Mononuclear cell (primary cell): ENCODE results near the gene CENPE. TPM values are rescaled to one million over a fixed set of nuclear protein-coding genes. Genes with fewer than 3 reads are reported as not detected.
"Not testable (repeated sequence)": the region's sequence is repeated elsewhere in the genome, so short reads cannot be mapped to it uniquely, and the experiment has no call there.

Source experiments
- H3K27me3 ChIP-seq: 2 replicates; pipeline ENCODE4 v1.6.0; 2011; ENCODE audit warnings: low read length, control low read depth; ENCODE audit not compliant: insufficient read depth
- H3K4me1 ChIP-seq: 2 replicates; pipeline ENCODE4 v1.5.1; 2011; ENCODE audit warnings: mild to moderate bottlenecking, low read length, control low read depth; ENCODE audit not compliant: insufficient read depth
- H3K4me3 ChIP-seq: 2 replicates; pipeline ENCODE4 v1.5.1; 2011; ENCODE audit warnings: mild to moderate bottlenecking, low read length, moderate library complexity
- H3K9me3 ChIP-seq: 2 replicates; pipeline ENCODE4 v1.5.1; 2011; ENCODE audit warnings: low read depth, mild to moderate bottlenecking, control low read depth, low read length
- total RNA-seq: library from RNA; depleted of rRNA; stranded (reverse); fragments of >200 nt; gene quantifications from one replicate; pipeline ENCODE4 v1.2.3, GENCODE V29; 2012

CENPE gene, protein sequence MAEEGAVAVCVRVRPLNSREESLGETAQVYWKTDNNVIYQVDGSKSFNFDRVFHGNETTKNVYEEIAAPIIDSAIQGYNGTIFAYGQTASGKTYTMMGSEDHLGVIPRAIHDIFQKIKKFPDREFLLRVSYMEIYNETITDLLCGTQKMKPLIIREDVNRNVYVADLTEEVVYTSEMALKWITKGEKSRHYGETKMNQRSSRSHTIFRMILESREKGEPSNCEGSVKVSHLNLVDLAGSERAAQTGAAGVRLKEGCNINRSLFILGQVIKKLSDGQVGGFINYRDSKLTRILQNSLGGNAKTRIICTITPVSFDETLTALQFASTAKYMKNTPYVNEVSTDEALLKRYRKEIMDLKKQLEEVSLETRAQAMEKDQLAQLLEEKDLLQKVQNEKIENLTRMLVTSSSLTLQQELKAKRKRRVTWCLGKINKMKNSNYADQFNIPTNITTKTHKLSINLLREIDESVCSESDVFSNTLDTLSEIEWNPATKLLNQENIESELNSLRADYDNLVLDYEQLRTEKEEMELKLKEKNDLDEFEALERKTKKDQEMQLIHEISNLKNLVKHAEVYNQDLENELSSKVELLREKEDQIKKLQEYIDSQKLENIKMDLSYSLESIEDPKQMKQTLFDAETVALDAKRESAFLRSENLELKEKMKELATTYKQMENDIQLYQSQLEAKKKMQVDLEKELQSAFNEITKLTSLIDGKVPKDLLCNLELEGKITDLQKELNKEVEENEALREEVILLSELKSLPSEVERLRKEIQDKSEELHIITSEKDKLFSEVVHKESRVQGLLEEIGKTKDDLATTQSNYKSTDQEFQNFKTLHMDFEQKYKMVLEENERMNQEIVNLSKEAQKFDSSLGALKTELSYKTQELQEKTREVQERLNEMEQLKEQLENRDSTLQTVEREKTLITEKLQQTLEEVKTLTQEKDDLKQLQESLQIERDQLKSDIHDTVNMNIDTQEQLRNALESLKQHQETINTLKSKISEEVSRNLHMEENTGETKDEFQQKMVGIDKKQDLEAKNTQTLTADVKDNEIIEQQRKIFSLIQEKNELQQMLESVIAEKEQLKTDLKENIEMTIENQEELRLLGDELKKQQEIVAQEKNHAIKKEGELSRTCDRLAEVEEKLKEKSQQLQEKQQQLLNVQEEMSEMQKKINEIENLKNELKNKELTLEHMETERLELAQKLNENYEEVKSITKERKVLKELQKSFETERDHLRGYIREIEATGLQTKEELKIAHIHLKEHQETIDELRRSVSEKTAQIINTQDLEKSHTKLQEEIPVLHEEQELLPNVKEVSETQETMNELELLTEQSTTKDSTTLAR (N-terminal part only)
- 3.7 TPM for total RNA-seq

DNA sequence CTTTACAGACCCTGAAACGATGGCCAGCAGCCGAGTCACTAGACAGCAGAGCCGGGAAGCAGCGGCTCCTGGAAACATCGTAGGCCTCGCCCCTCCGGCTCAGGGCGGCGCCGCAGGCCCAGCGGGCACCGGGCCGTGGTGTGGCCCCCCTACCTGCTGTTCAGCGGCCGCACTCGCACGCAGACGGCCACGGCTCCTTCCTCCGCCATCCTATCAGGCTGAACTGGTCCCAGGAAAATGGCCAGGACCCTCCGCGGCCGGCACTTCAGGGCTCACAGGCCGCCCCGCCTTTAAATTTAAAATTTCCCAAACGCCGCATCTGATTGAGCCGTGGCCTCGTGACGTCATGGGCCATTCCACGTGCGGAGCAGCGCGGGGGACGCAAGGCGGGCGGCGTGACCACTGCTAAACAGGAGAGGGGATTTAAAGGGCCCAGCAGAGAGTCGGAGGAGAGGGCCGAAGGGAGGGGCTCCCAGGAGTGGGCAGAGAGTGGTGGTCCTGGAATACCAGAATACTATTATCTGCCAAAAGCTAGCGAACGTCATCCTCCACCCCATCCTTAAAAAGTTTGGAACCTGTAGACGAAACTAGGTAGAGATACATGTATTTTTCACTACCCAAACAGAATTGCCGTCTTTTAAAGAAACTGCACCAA is at the start of gene CENPE:
CENPE (minus strand) TSS at position 233 of the 655 bp plus-strand sequence; CDS start at position 209, 24 bp downstream.
- peaks cover 17% of the 10 kb centered on the region for H3K4me1 ChIP-seq
- H3K4me3 ChIP-seq = peak within 1 kb of the TSS; percentile 74
- peaks cover 6% of the 10 kb centered on the region for H3K27me3 ChIP-seq
- H3K9me3 ChIP-seq = no peaks in the 10 kb centered on the region

DNA sequence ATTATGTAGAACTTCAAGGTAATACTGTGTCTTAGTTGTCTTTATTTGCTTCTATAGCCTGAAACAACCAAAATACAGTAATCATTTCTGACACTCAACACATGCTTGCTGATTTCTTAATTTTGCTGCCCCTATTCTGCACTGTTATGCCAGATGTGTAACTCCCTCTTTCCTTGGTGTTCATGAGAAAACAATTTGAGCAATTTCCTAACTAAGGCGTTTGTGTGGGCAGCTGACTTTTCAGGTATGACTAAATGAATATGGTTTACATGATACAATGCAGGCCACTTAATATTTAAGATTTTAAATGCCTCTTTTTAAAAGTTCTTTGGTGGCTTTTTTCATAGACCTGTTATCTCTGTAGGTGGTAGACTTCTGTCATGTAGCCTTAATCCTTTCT is 46.1 kb upstream of the CENPE start:
- H3K9me3 ChIP-seq = no peaks in the 10 kb centered on the region
- no peaks in the 10 kb centered on the region for H3K27me3 ChIP-seq
- H3K4me3 ChIP-seq = no peak overlapping the region
- H3K4me1 ChIP-seq = no peaks in the 10 kb centered on the region

DNA sequence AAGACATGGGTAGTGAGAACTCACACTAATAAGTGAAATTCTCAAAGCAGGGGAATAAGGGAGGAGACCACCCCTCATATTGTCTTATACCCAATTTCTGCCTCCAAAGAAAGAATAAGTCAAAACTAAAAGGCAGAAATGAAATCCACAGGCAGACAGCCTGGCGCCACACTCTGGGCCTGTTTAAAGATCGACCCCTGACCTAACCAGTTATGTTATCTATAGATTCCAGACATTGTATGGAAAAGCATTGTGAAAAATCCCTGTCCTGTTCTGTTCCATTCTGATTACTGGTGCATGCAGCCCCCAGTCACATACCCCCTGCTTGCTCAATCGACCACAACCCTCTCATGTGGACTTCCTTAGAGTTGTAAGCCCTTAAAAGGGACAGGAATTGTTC is 32.8 kb upstream of the CENPE start:
- H3K9me3 ChIP-seq, H3K4me1 ChIP-seq, H3K4me3 ChIP-seq, H3K27me3 ChIP-seq: not testable (repeated sequence)

DNA sequence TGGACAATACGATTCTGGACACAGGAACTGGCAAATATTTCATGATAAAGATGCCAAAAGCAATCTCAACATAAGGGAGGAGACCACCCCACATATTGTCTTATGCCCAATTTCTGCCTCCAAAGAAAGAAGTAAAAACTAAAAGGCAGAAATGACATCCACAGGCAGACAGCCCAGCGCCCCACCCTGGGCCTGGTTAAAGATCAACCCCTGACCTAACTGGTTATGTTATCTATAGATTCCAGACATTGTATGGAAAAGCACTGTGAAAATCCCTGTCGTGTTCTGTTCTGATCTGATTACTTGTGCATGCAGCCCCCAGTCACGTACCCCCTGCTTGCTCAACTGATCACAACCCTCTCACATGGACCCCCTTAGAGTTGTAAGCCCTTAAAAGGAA is 25.4 kb upstream of the CENPE start:
- not testable (repeated sequence) for H3K27me3 ChIP-seq, H3K4me1 ChIP-seq, H3K9me3 ChIP-seq, H3K4me3 ChIP-seq

DNA sequence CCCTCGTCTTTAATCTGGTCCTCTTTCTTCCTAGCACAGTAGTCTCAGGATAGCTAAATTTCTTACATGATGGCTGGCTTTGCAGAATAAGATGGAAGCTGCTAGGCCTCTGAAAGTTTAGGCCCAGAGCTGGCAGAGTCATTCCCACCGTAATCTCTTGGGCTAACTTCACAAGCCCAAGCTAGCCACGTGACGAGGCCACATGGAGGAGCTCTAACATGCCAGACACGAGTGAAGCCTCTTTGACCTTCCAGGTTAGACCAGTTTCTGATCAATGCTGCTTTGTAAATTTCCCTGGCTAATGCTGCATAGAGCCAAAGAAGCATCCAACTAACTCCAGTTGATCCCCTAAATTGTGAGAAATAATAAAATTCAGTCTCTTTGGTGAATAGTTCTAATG is 9.5 kb upstream of the CENPE start:
- no peak overlapping the region for H3K4me3 ChIP-seq
- H3K9me3 ChIP-seq = no peaks in the 10 kb centered on the region
- H3K4me1 ChIP-seq = no peaks in the 10 kb centered on the region
- H3K27me3 ChIP-seq = peaks cover 10% of the 10 kb centered on the region

DNA sequence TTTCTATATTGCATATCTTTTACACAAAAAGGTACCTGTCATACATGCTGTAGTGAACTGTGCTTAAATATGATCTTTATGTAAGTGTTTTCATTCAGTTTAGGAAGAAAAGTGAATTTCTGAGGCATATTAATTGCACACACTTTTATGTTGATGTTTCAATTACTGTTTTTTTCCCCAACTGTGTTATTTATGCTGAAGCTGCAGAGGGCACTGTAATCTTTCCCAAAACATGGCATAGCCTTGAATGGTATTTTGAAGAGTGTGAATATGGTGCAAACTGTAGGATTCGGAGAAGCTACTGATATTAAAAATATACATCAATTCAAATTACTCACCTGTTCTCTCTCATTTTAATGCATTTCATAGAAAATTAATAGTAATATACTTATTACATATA is 6.0 kb upstream of the CENPE start:
- H3K4me1 ChIP-seq = peaks cover under 1% of the 10 kb centered on the region
- H3K27me3 ChIP-seq = peaks cover 6% of the 10 kb centered on the region
- no peak overlapping the region for H3K4me3 ChIP-seq
- no peaks in the 10 kb centered on the region for H3K9me3 ChIP-seq

DNA sequence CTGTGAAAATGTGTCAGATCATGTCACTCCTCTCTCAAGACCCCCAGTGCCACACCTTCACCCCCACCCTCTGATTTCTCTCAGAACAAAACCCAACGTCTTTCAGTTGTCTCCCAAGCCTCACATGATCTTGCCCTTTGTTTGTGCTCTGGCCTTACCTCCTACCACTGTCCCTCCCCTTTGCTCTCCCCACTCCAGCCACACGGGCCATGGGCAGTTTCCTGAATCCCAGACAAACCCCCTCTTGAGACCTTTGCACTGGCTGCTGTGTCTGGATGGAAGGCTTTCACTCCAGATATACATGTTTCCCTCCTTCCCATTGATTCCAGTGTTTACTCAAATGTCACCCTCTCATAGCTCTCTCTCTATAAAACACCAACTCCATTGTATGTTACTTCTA is 3.6 kb upstream of the CENPE start:
- no peak overlapping the region for H3K4me3 ChIP-seq
- peaks cover 6% of the 10 kb centered on the region for H3K27me3 ChIP-seq
- no peaks in the 10 kb centered on the region for H3K9me3 ChIP-seq
- peaks cover 17% of the 10 kb centered on the region for H3K4me1 ChIP-seq

DNA sequence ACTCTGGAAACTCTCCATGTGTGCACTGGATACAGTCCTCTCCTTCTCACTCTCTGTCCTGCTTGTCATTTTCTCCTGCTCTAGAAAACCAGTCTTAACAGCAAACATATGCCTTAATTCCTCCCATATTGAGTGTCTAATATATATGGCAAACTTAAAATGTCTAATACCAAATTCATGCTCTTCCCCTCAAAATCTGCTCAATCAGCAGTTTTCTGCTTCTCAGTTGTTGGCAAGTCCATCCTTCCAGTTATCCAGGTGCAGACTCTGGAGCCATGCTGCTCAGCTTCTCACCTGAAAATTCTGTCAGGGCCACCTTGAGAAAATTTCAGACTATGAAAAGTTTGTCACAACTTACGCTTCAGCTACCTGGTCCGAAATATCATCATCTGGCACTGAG is 3.1 kb upstream of the CENPE start:
- Histone ChIP-seq H3K4me1 (peaks cover 17% of the 10 kb centered on the region), H3K27me3 (peaks cover 6% of the 10 kb centered on the region), H3K9me3 (no peaks in the 10 kb centered on the region), H3K4me3 (no peak overlapping the region)

DNA sequence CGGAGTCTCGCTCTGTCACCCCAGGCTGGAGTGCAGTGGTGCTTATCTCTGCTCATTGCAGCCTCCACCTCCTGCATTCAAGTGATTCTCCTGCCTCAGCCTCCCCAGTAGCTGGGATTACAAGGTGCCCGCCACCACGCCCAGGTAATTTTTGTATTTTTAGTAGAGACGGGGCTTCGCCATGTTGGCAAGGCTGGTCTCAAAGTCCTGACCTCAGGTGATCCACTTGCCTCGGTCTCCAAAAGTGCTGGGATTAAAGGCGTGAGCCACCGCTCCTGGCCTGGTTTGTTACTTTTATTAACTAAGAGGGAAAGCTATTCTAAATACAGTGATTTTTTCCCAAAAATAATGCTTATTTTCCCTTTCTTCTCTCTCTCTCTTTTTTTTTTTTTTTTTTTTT is 866 bp upstream of the CENPE start:
- H3K27me3 ChIP-seq = peaks cover 6% of the 10 kb centered on the region

DNA sequence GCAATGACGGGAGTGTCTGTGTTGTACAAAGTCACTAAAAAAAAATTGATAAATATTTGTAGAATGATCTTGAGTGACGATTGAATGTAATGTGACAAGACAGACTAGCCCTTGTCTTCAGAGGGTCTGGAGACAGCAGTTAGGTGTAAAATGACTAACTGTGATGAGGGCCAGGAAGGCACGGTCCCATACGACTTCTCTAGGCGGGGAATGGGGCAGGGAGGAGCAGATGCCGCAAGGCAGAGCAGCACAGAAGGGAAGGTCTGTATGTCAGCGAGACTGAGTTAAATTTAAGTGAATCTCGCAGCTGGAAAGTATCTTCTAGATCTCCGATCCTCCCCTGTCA is 405 bp downstream of the CENPE start:
- Histone ChIP-seq H3K27me3 (peaks cover 6% of the 10 kb centered on the region), H3K4me3 (peak overlapping the region; percentile 74), H3K4me1 (peaks cover 17% of the 10 kb centered on the region), H3K9me3 (no peaks in the 10 kb centered on the region)

More for the DNA sequence above, 866 bp upstream of the CENPE start:
- H3K4me1 ChIP-seq = peaks cover 17% of the 10 kb centered on the region
- no peaks in the 10 kb centered on the region for H3K9me3 ChIP-seq
- peak overlapping the region; percentile 74 for H3K4me3 ChIP-seq

DNA sequence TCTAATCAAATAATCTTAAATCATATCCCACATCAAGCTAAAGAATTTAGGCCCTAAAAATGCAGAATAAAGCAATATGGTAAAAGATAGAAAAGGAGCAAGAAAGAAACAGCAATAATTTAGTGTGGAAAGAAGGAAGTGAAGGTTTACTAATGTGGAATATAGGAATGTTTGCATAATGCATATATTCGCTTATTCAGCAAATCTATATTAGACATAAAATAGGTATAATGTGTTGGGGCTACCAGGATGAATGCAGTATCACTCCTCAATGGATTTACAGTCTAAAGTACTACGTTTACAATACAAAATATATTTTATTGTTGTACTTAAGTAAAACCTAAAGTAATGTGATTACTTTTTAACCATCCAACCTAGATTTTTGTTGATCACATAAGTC is 4.7 kb downstream of the CENPE start:
- Histone ChIP-seq H3K4me3 (no peak overlapping the region), H3K4me1 (peaks cover 12% of the 10 kb centered on the region), H3K27me3 (no peaks in the 10 kb centered on the region), H3K9me3 (no peaks in the 10 kb centered on the region)

DNA sequence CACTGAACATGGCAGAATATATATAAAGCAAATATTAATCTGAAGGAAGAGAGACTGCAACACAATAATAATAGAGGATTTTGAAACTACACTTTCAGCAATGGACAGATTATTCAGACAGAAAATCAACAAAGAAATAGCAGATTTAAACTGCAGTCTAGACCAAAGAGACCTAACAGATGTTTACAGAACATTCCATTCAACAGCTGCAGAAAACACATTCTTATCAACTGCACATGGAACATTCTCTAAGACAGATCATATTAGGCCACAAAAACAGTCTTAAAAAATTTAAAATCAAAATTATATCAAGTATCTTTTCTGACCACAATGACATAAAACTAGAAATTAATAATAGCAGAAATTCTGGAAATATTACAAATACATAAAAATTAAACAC is 27.1 kb downstream of the CENPE start:
- Histone ChIP-seq H3K4me1 (no peaks in the 10 kb centered on the region), H3K27me3 (no peaks in the 10 kb centered on the region), H3K4me3 (no peak overlapping the region), H3K9me3 (peaks cover 11% of the 10 kb centered on the region)

DNA sequence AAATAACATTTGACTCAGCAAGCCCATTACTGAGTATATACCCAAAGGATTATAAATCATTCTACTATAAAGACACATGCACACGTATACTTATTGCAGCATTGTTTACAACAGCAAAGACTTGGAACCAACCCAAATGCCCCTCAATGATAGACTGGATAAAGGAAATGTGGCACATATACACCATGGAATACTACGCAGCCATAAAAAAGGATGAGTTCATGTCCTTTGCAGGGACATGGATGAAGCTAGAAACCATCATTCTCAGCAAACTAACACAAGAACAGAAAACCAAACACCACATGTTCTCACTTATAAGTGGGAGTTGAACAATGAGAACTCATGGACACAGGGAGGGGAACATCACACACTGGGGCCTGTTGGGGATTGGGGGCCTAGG is 28.4 kb downstream of the CENPE start:
- not testable (repeated sequence) for H3K4me3 ChIP-seq, H3K4me1 ChIP-seq, H3K27me3 ChIP-seq
- H3K9me3 ChIP-seq = peaks cover 11% of the 10 kb centered on the region

DNA sequence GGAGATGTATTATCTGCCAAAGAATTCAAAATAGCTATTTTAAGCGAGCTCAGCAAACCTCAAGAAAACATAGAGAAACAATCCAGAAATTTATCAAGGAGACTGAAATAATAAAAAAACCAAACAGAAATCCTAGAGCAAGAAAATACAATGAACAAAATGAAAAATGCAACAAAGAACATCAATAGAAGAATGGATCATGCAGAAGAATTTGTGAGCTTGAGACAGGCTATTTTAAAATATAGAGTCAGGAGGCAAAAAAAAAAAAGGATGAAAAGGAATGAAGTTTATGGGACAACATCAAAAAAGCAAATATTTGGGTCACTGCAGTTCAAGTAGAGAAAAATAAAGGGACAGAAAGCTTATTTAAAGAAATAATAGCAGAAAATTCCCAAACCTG is 29.1 kb downstream of the CENPE start:
- H3K27me3 ChIP-seq = no peaks in the 10 kb centered on the region
- no peaks in the 10 kb centered on the region for H3K4me1 ChIP-seq
- H3K4me3 ChIP-seq = no peak overlapping the region
- H3K9me3 ChIP-seq = peaks cover 11% of the 10 kb centered on the region
